Measurements from ENCODE around the gene OR5B12. TPM values are rescaled to one million over a fixed set of nuclear protein-coding genes. Genes with fewer than 3 reads are reported as not detected.

OR5B12 gene
- total RNA-seq, 1 experiment from 2014 or later, result not detected

DNA sequence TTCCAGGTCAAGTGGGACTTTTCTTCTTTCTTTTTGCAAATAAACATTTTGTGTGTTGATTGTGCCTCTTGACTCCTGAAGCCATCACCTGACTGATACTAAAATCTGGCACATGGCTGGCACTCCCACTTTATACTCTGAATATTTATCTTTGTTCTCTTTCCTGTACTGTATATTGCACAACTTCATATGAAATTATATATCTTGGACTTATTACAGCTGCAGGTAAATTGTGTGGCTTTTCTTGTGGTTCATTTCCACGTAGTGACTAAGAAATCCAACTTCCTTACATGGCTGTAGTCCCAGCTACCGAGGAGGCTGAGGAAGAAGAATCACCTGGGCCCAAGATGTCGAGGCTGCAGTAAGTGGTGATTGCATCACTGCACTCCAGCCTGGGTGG is 23.7 kb upstream of the OR5B12 start:
- no peak overlapping the region for H3K4me3 ChIP-seq (ENCODE audit: low read depth in 2 of 2, low read length in 2 of 2)
- BruUV-seq (replicated peaks), result no TSS peak
- no peak overlapping the region for H3K27ac ChIP-seq (ENCODE audit: low read length)
- no peaks in the 10 kb centered on the region for H3K9me3 ChIP-seq (ENCODE audit: control insufficient read depth, insufficient read depth, low read depth, low read length)
- in situ Hi-C loops (cut with HindIII; ENCODE audit: low pct_unique_long_range_greater_than_20kb, low sequenced_read_pairs) (no loop called here), intact Hi-C loops (cut with micrococcal nuclease; ENCODE audit: unreplicated experiment) (no loop called here)
- H3K36me3 ChIP-seq (ENCODE audit: control insufficient read depth, insufficient read depth, low read length), result no peaks in the 10 kb centered on the region
- ChIA-PET POLR2A (no interaction called here), CTCF (no interaction called here)
- DNase-seq (ENCODE audit: low read depth, low spot score) (no peak), ATAC-seq (no peak)
- H3K27me3 ChIP-seq (ENCODE audit: control insufficient read depth, insufficient read depth, low read length), result no peaks in the 10 kb centered on the region
- TF ChIP-seq, protein P1, sequence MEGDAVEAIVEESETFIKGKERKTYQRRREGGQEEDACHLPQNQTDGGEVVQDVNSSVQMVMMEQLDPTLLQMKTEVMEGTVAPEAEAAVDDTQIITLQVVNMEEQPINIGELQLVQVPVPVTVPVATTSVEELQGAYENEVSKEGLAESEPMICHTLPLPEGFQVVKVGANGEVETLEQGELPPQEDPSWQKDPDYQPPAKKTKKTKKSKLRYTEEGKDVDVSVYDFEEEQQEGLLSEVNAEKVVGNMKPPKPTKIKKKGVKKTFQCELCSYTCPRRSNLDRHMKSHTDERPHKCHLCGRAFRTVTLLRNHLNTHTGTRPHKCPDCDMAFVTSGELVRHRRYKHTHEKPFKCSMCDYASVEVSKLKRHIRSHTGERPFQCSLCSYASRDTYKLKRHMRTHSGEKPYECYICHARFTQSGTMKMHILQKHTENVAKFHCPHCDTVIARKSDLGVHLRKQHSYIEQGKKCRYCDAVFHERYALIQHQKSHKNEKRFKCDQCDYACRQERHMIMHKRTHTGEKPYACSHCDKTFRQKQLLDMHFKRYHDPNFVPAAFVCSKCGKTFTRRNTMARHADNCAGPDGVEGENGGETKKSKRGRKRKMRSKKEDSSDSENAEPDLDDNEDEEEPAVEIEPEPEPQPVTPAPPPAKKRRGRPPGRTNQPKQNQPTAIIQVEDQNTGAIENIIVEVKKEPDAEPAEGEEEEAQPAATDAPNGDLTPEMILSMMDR (IDR thresholded peaks at IDR 0.05), result no peak
- no peak for TF ChIP-seq POLR2AphosphoS5 (IDR thresholded peaks at IDR 0.05; ENCODE audit: low read depth, low read length)
- TF ChIP-seq SIN3A (IDR thresholded peaks at IDR 0.05; ENCODE audit: borderline replicate concordance, insufficient read depth, low read depth, low read length), result no peak
- TF ChIP-seq TCF7L2 (IDR thresholded peaks at IDR 0.05; ENCODE audit: low read depth, low read length), result no peak
- TF ChIP-seq, protein P2, sequence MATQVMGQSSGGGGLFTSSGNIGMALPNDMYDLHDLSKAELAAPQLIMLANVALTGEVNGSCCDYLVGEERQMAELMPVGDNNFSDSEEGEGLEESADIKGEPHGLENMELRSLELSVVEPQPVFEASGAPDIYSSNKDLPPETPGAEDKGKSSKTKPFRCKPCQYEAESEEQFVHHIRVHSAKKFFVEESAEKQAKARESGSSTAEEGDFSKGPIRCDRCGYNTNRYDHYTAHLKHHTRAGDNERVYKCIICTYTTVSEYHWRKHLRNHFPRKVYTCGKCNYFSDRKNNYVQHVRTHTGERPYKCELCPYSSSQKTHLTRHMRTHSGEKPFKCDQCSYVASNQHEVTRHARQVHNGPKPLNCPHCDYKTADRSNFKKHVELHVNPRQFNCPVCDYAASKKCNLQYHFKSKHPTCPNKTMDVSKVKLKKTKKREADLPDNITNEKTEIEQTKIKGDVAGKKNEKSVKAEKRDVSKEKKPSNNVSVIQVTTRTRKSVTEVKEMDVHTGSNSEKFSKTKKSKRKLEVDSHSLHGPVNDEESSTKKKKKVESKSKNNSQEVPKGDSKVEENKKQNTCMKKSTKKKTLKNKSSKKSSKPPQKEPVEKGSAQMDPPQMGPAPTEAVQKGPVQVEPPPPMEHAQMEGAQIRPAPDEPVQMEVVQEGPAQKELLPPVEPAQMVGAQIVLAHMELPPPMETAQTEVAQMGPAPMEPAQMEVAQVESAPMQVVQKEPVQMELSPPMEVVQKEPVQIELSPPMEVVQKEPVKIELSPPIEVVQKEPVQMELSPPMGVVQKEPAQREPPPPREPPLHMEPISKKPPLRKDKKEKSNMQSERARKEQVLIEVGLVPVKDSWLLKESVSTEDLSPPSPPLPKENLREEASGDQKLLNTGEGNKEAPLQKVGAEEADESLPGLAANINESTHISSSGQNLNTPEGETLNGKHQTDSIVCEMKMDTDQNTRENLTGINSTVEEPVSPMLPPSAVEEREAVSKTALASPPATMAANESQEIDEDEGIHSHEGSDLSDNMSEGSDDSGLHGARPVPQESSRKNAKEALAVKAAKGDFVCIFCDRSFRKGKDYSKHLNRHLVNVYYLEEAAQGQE (IDR thresholded peaks at IDR 0.05; ENCODE audit: insufficient read depth in 1 of 2, low read depth in 2 of 2, low read length in 1 of 2), result no peak
- no peaks in the 10 kb centered on the region for H3K4me1 ChIP-seq (ENCODE audit: control insufficient read depth, insufficient read depth, low read length)

DNA sequence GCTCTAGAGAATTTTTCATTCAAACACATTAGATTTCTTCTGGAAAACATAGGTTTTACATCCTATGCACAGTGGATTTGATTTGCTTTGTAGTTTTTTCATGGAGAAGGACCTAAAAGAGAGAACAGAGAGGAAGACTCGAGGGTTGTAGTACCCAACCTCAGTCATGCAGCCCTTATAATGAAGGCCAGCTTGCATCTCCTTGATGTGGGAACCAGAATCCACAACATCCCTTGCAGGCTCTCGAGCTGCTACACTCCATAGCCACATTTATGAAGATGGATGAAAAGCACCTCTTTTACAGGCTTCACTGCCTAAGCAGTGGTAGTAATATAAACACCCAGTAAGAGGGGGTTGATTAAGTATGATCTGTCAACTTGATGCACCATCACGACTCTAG is 9.5 kb upstream of the OR5B12 start:
- H3K27me3 ChIP-seq (ENCODE audit: control insufficient read depth, insufficient read depth, low read length), result no peaks in the 10 kb centered on the region
- BruUV-seq (replicated peaks), result no TSS peak
- no peak overlapping the region for H3K27ac ChIP-seq (ENCODE audit: low read length)
- ATAC-seq, result no peak
- H3K4me3 ChIP-seq (ENCODE audit: low read depth in 2 of 2, low read length in 2 of 2), result no peak overlapping the region
- no peaks in the 10 kb centered on the region for H3K36me3 ChIP-seq (ENCODE audit: control insufficient read depth, insufficient read depth, low read length)
- no peaks in the 10 kb centered on the region for H3K4me1 ChIP-seq (ENCODE audit: control insufficient read depth, insufficient read depth, low read length)
- CTCF ChIA-PET, result no interaction called here
- in situ Hi-C loops (cut with HindIII; ENCODE audit: low pct_unique_long_range_greater_than_20kb, low sequenced_read_pairs) (no loop called here), intact Hi-C loops (cut with micrococcal nuclease; ENCODE audit: unreplicated experiment) (no loop called here)
- TF ChIP-seq, protein P1 (IDR thresholded peaks at IDR 0.05), result no peak
- TF ChIP-seq, protein P2 (IDR thresholded peaks at IDR 0.05; ENCODE audit: insufficient read depth in 1 of 2, low read depth in 2 of 2, low read length in 1 of 2), result no peak
- TF ChIP-seq POLR2AphosphoS5 (IDR thresholded peaks at IDR 0.05; ENCODE audit: low read depth, low read length) (no peak), SIN3A (IDR thresholded peaks at IDR 0.05; ENCODE audit: borderline replicate concordance, insufficient read depth, low read depth, low read length) (no peak), TCF7L2 (IDR thresholded peaks at IDR 0.05; ENCODE audit: low read depth, low read length) (no peak)
- POLR2A ChIA-PET, result no interaction called here
- DNase-seq (ENCODE audit: low read depth, low spot score), result no peak
- no peaks in the 10 kb centered on the region for H3K9me3 ChIP-seq (ENCODE audit: control insufficient read depth, insufficient read depth, low read depth, low read length)

Measured in Panc1 (cell line).